ENCODE results near the gene VPS72. TPM values are rescaled to one million over a fixed set of nuclear protein-coding genes. Genes with fewer than 3 reads are reported as not detected.

The VPS72 gene
- total RNA-seq: 38.9 and 49.2 TPM in 2 replicates

GRCh38 chr1:151189637-151190445 lies at the start of gene VPS72:
VPS72 (minus strand) TSS chr1:151190197; CDS start chr1:151190121, 76 bp downstream.

GRCh38 chr1:151198254-151199127 lies 8.5 kb upstream of the VPS72 start, which contains the start of gene PIP5K1A:
PIP5K1A (plus strand) TSS chr1:151198552; CDS start chr1:151198997, 445 bp downstream.

GRCh38 chr1:151175863-151176262 lies 14.1 kb downstream of the VPS72 start, which contains the start of gene TMOD4:
TMOD4 (minus strand) TSS chr1:151175981; CDS start chr1:151174875, 1,106 bp downstream.

GRCh38 chr1:151165738-151166504 lies 24.1 kb downstream of the VPS72 start, which contains the start of the genes LYSMD1 and SCNM1:
LYSMD1 (minus strand) TSS chr1:151165902; CDS start chr1:151165258, 644 bp downstream.
SCNM1 (plus strand) TSS chr1:151166144; CDS start chr1:151166153, 9 bp downstream.

GRCh38 chr1:151156515-151156819 lies 33.5 kb downstream of the VPS72 start, which contains the start of gene TNFAIP8L2:
TNFAIP8L2 (plus strand) TSS chr1:151156649; CDS start chr1:151158698, 2,049 bp downstream.

GRCh38 chr1:151146412-151147131 lies 43.4 kb downstream of the VPS72 start, which contains the start of gene SEMA6C:
SEMA6C (minus strand) TSS chr1:151146631; CDS start chr1:151142621, 4,010 bp downstream.

Other genes starting within 250 kb of the VPS72 start
- gene CERS2, start 215.4 kb downstream of the VPS72 start, total RNA-seq: 80.2 and 86.6 TPM in 2 replicates
- not detected in 2 replicates for gene ANXA9, start 207.9 kb downstream of the VPS72 start, total RNA-seq
- gene MINDY1, start 183.3 kb downstream of the VPS72 start, total RNA-seq: 10.6 and 10.7 TPM in 2 replicates
- 5.6 and 6.3 TPM in 2 replicates for gene PRUNE1, start 181.7 kb downstream of the VPS72 start, total RNA-seq
- gene BNIPL, start 153.6 kb downstream of the VPS72 start, total RNA-seq: under 0.01 and 0.09 TPM in 2 replicates
- 1.1 and 1.6 TPM in 2 replicates for gene C1orf56, start 142.4 kb downstream of the VPS72 start, total RNA-seq
- 43.7 and 60.1 TPM in 2 replicates for gene CDC42SE1, start 130.6 kb downstream of the VPS72 start, total RNA-seq
- gene MLLT11, start 129.8 kb downstream of the VPS72 start, total RNA-seq: 0.43 and 0.52 TPM in 2 replicates
- gene GABPB2, start 119.4 kb downstream of the VPS72 start, total RNA-seq: 5.6 and 10.0 TPM in 2 replicates
- 2.2 and 4.2 TPM in 2 replicates for gene SEMA6C, start 43.6 kb downstream of the VPS72 start, total RNA-seq
- 0.11 TPM in 1 of 2 replicates, not detected in the other for gene TNFAIP8L2, start 33.5 kb downstream of the VPS72 start, total RNA-seq
- 4.6 and 4.8 TPM in 2 replicates for gene LYSMD1, start 24.3 kb downstream of the VPS72 start, total RNA-seq
- gene SCNM1, start 24.1 kb downstream of the VPS72 start, total RNA-seq: 15.5 and 18.8 TPM in 2 replicates
- 0.26 TPM in 1 of 2 replicates, not detected in the other for gene TMOD4, start 14.2 kb downstream of the VPS72 start, total RNA-seq
- 40.1 and 41.8 TPM in 2 replicates for gene PIP5K1A, start 8.4 kb upstream of the VPS72 start, total RNA-seq
- gene PSMD4, start 64.5 kb upstream of the VPS72 start, total RNA-seq: 197 and 219 TPM in 2 replicates
- gene ZNF687, start 92.1 kb upstream of the VPS72 start, total RNA-seq: 7.1 and 10.3 TPM in 2 replicates
- 27.6 and 30.1 TPM in 2 replicates for gene PI4KB, start 137.2 kb upstream of the VPS72 start, total RNA-seq
- gene RFX5, start 157.1 kb upstream of the VPS72 start, total RNA-seq: 46.7 and 52.3 TPM in 2 replicates
- gene SELENBP1, start 182.5 kb upstream of the VPS72 start, total RNA-seq: 0.43 TPM in 1 of 2 replicates, not detected in the other
- 426 and 457 TPM in 2 replicates for gene PSMB4, start 209.4 kb upstream of the VPS72 start, total RNA-seq